ENCODE results near the gene WDFY3. TPM values are rescaled to one million over a fixed set of nuclear protein-coding genes. Genes with fewer than 3 reads are reported as not detected.

WDFY3 gene
- total RNA-seq, 1 experiment from 2014 or later = 39.9 TPM

DNA sequence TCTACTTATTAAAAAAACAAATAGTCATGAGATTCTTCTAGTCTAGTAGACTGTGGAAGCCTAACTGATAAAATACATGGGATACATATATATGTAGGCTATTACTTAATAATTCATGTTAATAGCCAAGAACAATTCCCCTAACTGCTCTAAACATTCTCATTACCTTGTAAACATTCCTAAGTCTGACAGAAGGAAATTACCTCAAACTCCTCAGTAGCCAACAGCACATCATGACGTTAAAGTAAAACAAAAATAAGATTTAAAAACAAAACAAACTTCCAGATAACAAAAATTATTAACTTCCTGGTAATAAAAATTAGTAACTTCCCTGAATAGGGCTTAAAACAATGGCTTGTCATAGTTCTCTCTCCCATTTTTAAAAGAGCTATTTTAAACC is 109.2 kb downstream of the WDFY3 start (continued):
- TF ChIP-seq, protein P1, sequence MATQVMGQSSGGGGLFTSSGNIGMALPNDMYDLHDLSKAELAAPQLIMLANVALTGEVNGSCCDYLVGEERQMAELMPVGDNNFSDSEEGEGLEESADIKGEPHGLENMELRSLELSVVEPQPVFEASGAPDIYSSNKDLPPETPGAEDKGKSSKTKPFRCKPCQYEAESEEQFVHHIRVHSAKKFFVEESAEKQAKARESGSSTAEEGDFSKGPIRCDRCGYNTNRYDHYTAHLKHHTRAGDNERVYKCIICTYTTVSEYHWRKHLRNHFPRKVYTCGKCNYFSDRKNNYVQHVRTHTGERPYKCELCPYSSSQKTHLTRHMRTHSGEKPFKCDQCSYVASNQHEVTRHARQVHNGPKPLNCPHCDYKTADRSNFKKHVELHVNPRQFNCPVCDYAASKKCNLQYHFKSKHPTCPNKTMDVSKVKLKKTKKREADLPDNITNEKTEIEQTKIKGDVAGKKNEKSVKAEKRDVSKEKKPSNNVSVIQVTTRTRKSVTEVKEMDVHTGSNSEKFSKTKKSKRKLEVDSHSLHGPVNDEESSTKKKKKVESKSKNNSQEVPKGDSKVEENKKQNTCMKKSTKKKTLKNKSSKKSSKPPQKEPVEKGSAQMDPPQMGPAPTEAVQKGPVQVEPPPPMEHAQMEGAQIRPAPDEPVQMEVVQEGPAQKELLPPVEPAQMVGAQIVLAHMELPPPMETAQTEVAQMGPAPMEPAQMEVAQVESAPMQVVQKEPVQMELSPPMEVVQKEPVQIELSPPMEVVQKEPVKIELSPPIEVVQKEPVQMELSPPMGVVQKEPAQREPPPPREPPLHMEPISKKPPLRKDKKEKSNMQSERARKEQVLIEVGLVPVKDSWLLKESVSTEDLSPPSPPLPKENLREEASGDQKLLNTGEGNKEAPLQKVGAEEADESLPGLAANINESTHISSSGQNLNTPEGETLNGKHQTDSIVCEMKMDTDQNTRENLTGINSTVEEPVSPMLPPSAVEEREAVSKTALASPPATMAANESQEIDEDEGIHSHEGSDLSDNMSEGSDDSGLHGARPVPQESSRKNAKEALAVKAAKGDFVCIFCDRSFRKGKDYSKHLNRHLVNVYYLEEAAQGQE (IDR thresholded peaks at IDR 0.05; ENCODE audit: low read depth) = no peak
- no peak for TF ChIP-seq SP1 (IDR thresholded peaks at IDR 0.05; ENCODE audit: low read depth)
- TF ChIP-seq JUND (IDR thresholded peaks at IDR 0.05) = no peak

DNA sequence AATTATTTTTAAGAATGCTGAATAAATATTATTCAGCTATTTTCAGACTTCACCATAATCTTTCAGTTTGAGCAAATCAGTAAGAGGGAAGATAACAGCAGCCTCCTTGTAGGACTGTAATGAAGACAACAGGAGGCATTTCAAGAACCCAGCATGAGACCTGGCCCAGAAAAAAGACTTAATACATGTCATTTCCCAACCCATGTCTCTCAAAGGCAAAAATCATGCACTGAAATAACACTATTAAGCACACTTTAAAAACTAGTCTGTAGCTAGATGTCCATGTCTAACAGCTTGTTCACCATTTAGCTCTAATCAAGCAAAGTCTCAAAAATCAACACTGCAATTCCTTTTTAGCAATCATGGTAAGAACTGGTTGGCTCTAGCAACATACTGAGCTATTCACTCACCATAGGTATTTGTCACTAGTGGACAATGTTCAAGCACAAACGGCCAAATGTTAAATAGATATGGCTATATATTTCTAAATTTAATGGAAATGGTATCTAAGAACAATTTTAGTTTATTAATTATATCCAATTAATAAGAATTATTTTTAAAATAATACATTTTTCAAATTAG is 109.9 kb downstream of the WDFY3 start:
- no peaks in the 10 kb centered on the region for H4K20me1 ChIP-seq (ENCODE audit: insufficient read depth)
- ChIA-PET POLR2A (no interaction called here), CTCF (no interaction called here), RAD21 (ENCODE audit: low non-redundant PET in 1 of 2, low total read pairs in 2 of 2, uncharacterized antibody in 2 of 2, unreplicated experiment in 2 of 2) (no interaction called here)
- no peaks in the 10 kb centered on the region; the same call in 1 of the 2 replicates for H3K9me2 ChIP-seq (ENCODE audit: insufficient read depth)
- no peak overlapping the region for H3K27ac ChIP-seq (ENCODE audit: low read depth, low read length)
- DNase-seq (ENCODE audit: low read depth, low spot score) (no peak), ATAC-seq (no peak)
- TF ChIP-seq EZH2 (IDR thresholded peaks at IDR 0.05) (no peak), EZH2phosphoT487 (IDR thresholded peaks at IDR 0.05; ENCODE audit: borderline replicate concordance) (no peak), SIN3A (IDR thresholded peaks at IDR 0.05; ENCODE audit: low read depth) (no peak), YY1 (IDR thresholded peaks at IDR 0.05; ENCODE audit: extremely low read depth, insufficient replicate concordance, low read depth, low read length) (no peak), POLR2A (IDR thresholded peaks at IDR 0.05; ENCODE audit: borderline replicate concordance, extremely low read depth, insufficient read depth, insufficient read length) (no peak), ZNF274 (IDR thresholded peaks at IDR 0.05; ENCODE audit: low read depth, low read length) (no peak), TCF7L2 (IDR thresholded peaks at IDR 0.05; ENCODE audit: borderline replicate concordance, extremely low read depth, insufficient read depth, insufficient read length) (no peak), EGR1 (IDR thresholded peaks at IDR 0.05; ENCODE audit: low read depth) (no peak), CBX3 (IDR thresholded peaks at IDR 0.05; ENCODE audit: low read depth) (no peak), POLR2AphosphoS5 (IDR thresholded peaks at IDR 0.05; ENCODE audit: low read depth, low read length) (no peak), JUND (IDR thresholded peaks at IDR 0.05) (no peak), SRF (IDR thresholded peaks at IDR 0.05; ENCODE audit: low read depth) (no peak), ELF1 (IDR thresholded peaks at IDR 0.05; ENCODE audit: borderline replicate concordance, low read depth) (no peak), CEBPB (IDR thresholded peaks at IDR 0.05; ENCODE audit: low read depth) (no peak), ZFX (IDR thresholded peaks at IDR 0.05) (no peak), RAD21 (IDR thresholded peaks at IDR 0.05; ENCODE audit: low read depth) (no peak)
- TF ChIP-seq, protein P2, sequence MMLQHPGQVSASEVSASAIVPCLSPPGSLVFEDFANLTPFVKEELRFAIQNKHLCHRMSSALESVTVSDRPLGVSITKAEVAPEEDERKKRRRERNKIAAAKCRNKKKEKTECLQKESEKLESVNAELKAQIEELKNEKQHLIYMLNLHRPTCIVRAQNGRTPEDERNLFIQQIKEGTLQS (IDR thresholded peaks at IDR 0.05) = no peak
- TF ChIP-seq, protein P3, sequence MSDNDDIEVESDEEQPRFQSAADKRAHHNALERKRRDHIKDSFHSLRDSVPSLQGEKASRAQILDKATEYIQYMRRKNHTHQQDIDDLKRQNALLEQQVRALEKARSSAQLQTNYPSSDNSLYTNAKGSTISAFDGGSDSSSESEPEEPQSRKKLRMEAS (IDR thresholded peaks at IDR 0.05) = no peak
- TF ChIP-seq, protein P4, sequence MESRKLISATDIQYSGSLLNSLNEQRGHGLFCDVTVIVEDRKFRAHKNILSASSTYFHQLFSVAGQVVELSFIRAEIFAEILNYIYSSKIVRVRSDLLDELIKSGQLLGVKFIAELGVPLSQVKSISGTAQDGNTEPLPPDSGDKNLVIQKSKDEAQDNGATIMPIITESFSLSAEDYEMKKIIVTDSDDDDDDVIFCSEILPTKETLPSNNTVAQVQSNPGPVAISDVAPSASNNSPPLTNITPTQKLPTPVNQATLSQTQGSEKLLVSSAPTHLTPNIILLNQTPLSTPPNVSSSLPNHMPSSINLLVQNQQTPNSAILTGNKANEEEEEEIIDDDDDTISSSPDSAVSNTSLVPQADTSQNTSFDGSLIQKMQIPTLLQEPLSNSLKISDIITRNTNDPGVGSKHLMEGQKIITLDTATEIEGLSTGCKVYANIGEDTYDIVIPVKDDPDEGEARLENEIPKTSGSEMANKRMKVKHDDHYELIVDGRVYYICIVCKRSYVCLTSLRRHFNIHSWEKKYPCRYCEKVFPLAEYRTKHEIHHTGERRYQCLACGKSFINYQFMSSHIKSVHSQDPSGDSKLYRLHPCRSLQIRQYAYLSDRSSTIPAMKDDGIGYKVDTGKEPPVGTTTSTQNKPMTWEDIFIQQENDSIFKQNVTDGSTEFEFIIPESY (IDR thresholded peaks at IDR 0.05; ENCODE audit: extremely low read depth, insufficient replicate concordance, low read length) = no peak
- no peaks in the 10 kb centered on the region for H3K27me3 ChIP-seq (ENCODE audit: insufficient read depth, low read length)
- peaks cover 5 to 6% of the 10 kb centered on the region in 2 experiments; a peak in 3 of 4 replicates for H3K4me1 ChIP-seq (ENCODE audit: control insufficient read depth in 1 of 2, insufficient read depth in 2 of 2, low read length in 2 of 2)
- no peak overlapping the region for H2AFZ ChIP-seq (ENCODE audit: low read depth, low read length, poor library complexity, severe bottlenecking)
- intact Hi-C loops (cut with micrococcal nuclease) = no loop called here
- H3K36me3 ChIP-seq (ENCODE audit: control insufficient read depth in 1 of 2, insufficient read depth in 2 of 2, low read length in 2 of 2) = no peaks in the 10 kb centered on the region
- H3K79me2 ChIP-seq (ENCODE audit: insufficient read depth, low read length) = no peaks in the 10 kb centered on the region
- H3K4me3 ChIP-seq (replicated peaks in 1 of 2; ENCODE audit: low read depth in 1 of 2, low read length in 2 of 2) = no peak overlapping the region
- no peaks in the 10 kb centered on the region for H3K9me3 ChIP-seq (ENCODE audit: control insufficient read depth in 1 of 2, insufficient read depth in 1 of 2, low read depth in 1 of 2, low read length in 2 of 2)
- no peak overlapping the region for H3K4me2 ChIP-seq (ENCODE audit: low read length)
- BruUV-seq (replicated peaks) = no TSS peak
- H3K9ac ChIP-seq (ENCODE audit: low read length) = no peak overlapping the region

Data from HCT116 (cell line).